ENCODE results near the gene EPHA2.

Gene EPHA2

DNA sequence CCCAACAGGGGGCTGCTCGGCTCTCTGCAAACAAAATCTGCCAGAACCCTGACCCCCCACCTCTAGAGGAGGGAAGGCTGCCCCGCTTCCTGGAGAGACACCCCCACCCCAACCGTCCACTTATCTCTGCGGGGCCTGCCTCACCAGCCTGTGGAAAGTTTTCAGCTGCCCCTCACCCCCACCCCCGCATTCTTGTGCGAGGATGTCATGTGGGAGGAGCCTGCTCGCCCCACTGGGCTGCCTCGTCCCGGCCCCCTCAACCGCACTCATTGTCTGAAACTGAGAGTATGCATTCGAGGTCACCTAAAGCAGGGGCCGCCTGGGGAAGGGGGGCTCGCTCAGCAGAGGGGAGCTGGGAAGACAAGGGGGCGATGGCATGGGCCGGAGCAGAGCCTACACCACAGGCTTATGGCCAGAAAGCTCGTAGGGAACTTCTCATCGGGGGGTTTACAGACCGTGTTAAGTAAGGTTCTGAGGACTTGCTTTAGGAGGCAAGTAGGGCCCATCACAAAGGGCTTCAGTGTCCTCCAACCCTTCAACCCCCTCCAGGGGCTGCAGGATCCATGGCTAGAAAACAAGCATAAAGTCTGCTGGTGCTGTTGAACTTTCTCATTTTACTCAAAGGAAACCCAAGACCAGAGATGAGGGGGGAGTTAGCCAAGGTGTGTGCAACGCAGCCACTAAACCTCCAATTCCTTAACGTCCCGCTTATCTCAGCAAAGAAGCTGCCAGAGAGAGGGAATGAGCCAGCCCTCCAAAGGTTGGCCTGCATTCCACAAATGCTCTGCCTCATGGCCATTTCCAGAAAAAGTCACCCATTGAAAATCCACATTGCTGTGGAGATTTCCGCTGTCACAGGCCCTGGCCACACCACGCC is 9.4 kb downstream of the EPHA2 start:
- TF ChIP-seq, protein P1, sequence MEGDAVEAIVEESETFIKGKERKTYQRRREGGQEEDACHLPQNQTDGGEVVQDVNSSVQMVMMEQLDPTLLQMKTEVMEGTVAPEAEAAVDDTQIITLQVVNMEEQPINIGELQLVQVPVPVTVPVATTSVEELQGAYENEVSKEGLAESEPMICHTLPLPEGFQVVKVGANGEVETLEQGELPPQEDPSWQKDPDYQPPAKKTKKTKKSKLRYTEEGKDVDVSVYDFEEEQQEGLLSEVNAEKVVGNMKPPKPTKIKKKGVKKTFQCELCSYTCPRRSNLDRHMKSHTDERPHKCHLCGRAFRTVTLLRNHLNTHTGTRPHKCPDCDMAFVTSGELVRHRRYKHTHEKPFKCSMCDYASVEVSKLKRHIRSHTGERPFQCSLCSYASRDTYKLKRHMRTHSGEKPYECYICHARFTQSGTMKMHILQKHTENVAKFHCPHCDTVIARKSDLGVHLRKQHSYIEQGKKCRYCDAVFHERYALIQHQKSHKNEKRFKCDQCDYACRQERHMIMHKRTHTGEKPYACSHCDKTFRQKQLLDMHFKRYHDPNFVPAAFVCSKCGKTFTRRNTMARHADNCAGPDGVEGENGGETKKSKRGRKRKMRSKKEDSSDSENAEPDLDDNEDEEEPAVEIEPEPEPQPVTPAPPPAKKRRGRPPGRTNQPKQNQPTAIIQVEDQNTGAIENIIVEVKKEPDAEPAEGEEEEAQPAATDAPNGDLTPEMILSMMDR (IDR thresholded peaks at IDR 0.05; ENCODE audit: low read depth, low read length, missing control alignments), result peak; percentile 8
- Histone ChIP-seq H3K27me3 (replicated peaks) (no peaks in the 10 kb centered on the region), H3K4me3 (ENCODE audit: low read depth, low read length) (peak overlapping the region; percentile 37), H3K36me3 (replicated peaks) (peaks cover 83% of the 10 kb centered on the region), H3K27ac (peak overlapping the region; percentile 76)
- in situ Hi-C loops (cut with HindIII; ENCODE audit: low pct_ligation_motif_present, low sequenced_read_pairs), result no loop called here
- peak; percentile 95 for DNase-seq

DNA sequence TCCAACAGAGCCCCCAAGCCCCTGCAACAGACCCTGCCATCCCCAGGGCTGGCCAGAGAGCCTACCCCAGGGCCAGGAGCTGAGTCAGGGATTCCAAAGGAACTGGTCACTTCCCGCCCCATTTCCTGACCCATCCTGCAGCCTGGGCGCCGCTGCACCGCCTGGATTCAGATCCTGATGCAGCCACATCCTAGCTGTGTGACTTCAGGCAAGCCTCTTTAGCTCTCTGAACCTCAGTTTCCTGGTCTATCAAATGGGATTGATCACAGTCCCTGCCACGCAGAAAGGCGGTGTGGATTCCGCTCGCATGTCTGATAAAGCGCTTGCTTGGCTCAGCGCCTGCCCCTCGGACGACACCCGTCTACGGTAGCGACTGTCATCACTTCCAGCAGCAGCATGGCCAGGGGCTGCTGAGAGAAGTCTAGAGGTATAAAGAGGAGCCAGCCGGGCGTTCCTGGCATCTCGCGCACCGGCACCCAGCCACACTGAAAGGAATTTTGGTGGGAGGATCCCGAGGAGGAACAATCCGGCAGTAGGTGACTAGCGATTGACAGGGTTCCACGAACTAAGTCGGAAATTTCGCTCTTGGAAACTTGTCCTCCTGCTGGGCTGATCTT is 10.1 kb downstream of the EPHA2 start:
- no peaks in the 10 kb centered on the region for H3K27me3 ChIP-seq (replicated peaks)
- peak; percentile 93 for DNase-seq
- H3K36me3 ChIP-seq (replicated peaks), result peaks cover 81% of the 10 kb centered on the region
- in situ Hi-C loops (cut with HindIII; ENCODE audit: low pct_ligation_motif_present, low sequenced_read_pairs), result no loop called here
- TF ChIP-seq, protein P1 (IDR thresholded peaks at IDR 0.05; ENCODE audit: low read depth, low read length, missing control alignments), result no peak
- H3K4me3 ChIP-seq (ENCODE audit: low read depth, low read length), result peak overlapping the region; percentile 37
- peak overlapping the region; percentile 76 for H3K27ac ChIP-seq

DNA sequence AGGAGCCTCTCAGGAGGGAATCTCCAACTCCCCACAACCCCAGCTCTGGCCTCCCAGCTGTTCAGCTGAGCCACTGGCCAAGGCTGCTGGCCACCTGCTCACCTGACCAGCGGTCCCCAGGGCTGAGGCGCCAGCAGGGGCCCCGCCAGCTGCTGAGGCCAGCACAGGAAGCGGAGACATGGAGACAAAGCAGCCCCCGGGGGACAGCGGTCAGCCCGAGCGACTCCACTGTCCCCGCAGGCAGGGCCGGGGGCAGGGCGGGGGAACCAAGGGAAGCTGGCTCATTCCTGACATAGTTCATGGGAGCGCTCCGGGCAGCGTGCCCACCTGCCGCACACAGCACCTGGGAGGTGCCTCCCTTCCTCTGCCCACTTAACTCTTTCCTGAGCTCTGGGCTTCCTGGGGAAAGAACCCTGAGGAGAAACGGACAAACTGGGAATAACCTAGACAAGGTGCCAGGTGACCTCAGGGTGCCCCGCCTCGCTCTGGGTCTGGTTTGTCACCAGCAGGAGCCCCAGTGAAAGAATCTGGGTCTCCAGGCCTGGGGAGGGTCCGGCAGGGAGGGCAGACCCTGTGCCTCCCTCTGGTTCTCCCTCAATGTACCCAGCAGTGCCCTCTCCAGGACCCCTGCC is 10.7 kb downstream of the EPHA2 start:
- TF ChIP-seq, protein P1 (IDR thresholded peaks at IDR 0.05; ENCODE audit: low read depth, low read length, missing control alignments), result no peak
- H3K4me3 ChIP-seq (ENCODE audit: low read depth, low read length), result peak overlapping the region; percentile 26
- no peak for DNase-seq
- H3K27ac ChIP-seq, result peak overlapping the region; percentile 76
- in situ Hi-C loops (cut with HindIII; ENCODE audit: low pct_ligation_motif_present, low sequenced_read_pairs), result no loop called here
- H3K36me3 ChIP-seq (replicated peaks), result peaks cover 81% of the 10 kb centered on the region
- no peaks in the 10 kb centered on the region for H3K27me3 ChIP-seq (replicated peaks)

DNA sequence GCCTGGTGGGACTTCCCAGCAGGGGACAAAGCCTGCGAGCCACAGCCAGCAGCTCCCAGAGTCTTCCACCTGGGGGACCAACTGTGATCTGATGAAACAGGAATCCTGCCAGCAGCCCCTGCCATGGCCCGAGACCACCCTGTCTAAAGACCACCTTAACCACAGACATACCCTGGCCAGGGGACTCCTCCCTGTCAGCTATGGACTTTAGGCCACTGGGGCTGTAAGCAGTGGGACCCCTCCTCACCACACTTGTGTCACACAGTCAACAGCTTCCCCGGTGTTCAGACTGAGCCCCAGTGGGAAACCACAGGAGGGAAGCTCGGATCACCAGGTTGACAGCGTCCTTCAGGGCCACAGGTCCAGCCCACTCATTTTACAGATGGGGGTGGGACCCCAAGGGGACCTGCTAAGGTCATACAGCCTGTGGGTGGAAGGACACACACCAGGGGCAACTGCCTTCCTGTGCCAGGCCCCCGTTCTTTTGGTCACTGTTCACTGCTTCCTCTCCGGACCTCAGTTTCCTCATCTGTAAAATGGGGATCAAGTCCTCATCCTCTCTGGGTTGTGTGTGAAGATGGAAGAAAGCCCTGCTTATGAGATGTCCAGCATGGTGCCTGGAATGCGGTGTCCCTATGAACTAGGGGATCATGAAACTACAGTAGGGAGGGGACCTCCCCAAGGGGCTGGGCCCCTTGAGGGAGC is 11.4 kb downstream of the EPHA2 start:
- TF ChIP-seq, protein P1 (IDR thresholded peaks at IDR 0.05; ENCODE audit: low read depth, low read length, missing control alignments), result peak; percentile 13
- in situ Hi-C loops (cut with HindIII; ENCODE audit: low pct_ligation_motif_present, low sequenced_read_pairs), result no loop called here
- DNase-seq, result no peak
- Histone ChIP-seq H3K36me3 (replicated peaks) (peaks cover 81% of the 10 kb centered on the region), H3K27ac (peak overlapping the region; percentile 76), H3K27me3 (replicated peaks) (no peaks in the 10 kb centered on the region), H3K4me3 (ENCODE audit: low read depth, low read length) (no peak overlapping the region)

DNA sequence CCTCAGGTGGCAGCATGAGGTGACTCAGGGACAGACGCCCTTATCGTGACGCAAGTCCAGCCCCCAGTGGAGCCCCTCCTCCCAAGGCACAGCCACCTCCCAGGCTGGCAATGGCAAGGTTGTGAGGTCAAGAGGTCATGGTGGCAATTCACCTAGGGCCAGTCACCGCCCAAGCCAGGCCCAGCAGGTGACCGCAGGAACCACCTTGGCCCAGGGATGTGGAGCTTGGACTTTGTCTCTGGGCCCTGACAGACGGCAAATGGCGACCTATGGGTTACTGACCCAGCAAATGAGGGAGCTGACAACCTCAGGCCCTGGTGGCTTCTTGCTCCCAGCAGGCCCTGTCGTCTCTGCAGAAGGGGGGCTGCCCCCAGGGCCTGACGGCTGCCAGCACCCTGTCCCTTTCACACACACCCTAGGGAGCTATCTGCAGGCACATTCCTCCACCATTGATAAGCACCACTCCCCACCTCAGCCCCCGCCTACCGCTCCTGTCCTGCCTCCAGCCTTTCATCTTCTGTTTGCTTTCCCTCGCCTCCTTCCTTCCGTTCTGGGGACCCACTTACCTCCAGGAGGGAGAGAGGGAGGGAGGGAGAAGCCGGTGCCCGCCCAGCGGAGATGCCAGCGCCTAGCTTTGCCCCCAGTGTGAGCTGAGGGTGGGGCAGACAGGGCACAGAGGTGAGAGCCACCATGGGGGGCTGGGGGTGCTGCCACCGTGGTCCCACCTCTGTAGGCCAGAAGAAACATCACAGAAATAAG is 12.1 kb downstream of the EPHA2 start:
- Histone ChIP-seq H3K4me3 (ENCODE audit: low read depth, low read length) (no peak overlapping the region), H3K27me3 (replicated peaks) (no peaks in the 10 kb centered on the region), H3K27ac (peak overlapping the region; percentile 76), H3K36me3 (replicated peaks) (peaks cover 77% of the 10 kb centered on the region)
- in situ Hi-C loops (cut with HindIII; ENCODE audit: low pct_ligation_motif_present, low sequenced_read_pairs), result no loop called here
- TF ChIP-seq, protein P1 (IDR thresholded peaks at IDR 0.05; ENCODE audit: low read depth, low read length, missing control alignments), result no peak
- DNase-seq, result no peak

Data from brain microvascular endothelial cell (primary cell).